Measurements from ENCODE around the gene PRRX2. TPM values are rescaled to one million over a fixed set of nuclear protein-coding genes. Genes with fewer than 3 reads are reported as not detected.

The PRRX2 gene
- total RNA-seq, 1 experiment from 2014 or later = 12.7 TPM

GRCh38 chr9:129667378-129667777 lies 1.9 kb downstream of the PRRX2 start:
- POLR2A ChIA-PET (ENCODE audit: low non-redundant PET) = no interaction called here

GRCh38 chr9:129667850-129668249 lies 2.4 kb downstream of the PRRX2 start:
- Histone ChIP-seq H3K4me1 (ENCODE audit: insufficient read depth, low read length, poor library complexity, severe bottlenecking) (peaks cover 46% of the 10 kb centered on the region), H3K36me3 (ENCODE audit: insufficient read depth, low read length, poor library complexity, severe bottlenecking) (no peaks in the 10 kb centered on the region), H3K27me3 (replicated peaks; ENCODE audit: insufficient read depth, low read depth, low read length, poor library complexity) (no peaks in the 10 kb centered on the region), H3K9me3 (ENCODE audit: low read depth, low read length, poor library complexity, severe bottlenecking) (no peaks in the 10 kb centered on the region), H3K4me3 (ENCODE audit: low read depth, low read length, poor library complexity, severe bottlenecking) (no peak overlapping the region), H3K27ac (ENCODE audit: low read depth, low read length, poor library complexity, severe bottlenecking) (peak overlapping the region; percentile 58)
- no TSS peak for BruUV-seq (replicated peaks)
- POLR2A ChIA-PET (ENCODE audit: low non-redundant PET) = no interaction called here
- intact Hi-C loops (cut with micrococcal nuclease; ENCODE audit: unreplicated experiment) = no loop called here
- CTCF ChIA-PET = no interaction called here
- TF ChIP-seq EZH2 (IDR thresholded peaks at IDR 0.05; ENCODE audit: borderline replicate concordance, low read depth, low read length, poor library complexity, severe bottlenecking) (no peak), CTCF (conservative IDR thresholded peaks at IDR 0.05; ENCODE audit: low read depth, low read length) (no peak)
- no peak for DNase-seq (ENCODE audit: low spot score)

More at GRCh38 chr9:129667378-129667777, 1.9 kb downstream of the PRRX2 start:
- CTCF ChIA-PET = no interaction called here
- Histone ChIP-seq H3K27ac (ENCODE audit: low read depth, low read length, poor library complexity, severe bottlenecking) (peak overlapping the region; percentile 58), H3K36me3 (ENCODE audit: insufficient read depth, low read length, poor library complexity, severe bottlenecking) (no peaks in the 10 kb centered on the region), H3K4me3 (ENCODE audit: low read depth, low read length, poor library complexity, severe bottlenecking) (peak overlapping the region; percentile 54), H3K9me3 (ENCODE audit: low read depth, low read length, poor library complexity, severe bottlenecking) (no peaks in the 10 kb centered on the region), H3K27me3 (replicated peaks; ENCODE audit: insufficient read depth, low read depth, low read length, poor library complexity) (no peaks in the 10 kb centered on the region), H3K4me1 (ENCODE audit: insufficient read depth, low read length, poor library complexity, severe bottlenecking) (peaks cover 46% of the 10 kb centered on the region)
- no TSS peak for BruUV-seq (replicated peaks)
- TF ChIP-seq EZH2 (IDR thresholded peaks at IDR 0.05; ENCODE audit: borderline replicate concordance, low read depth, low read length, poor library complexity, severe bottlenecking) = no peak
- TF ChIP-seq CTCF (conservative IDR thresholded peaks at IDR 0.05; ENCODE audit: low read depth, low read length) = no peak
- no peak for DNase-seq (ENCODE audit: low spot score)
- intact Hi-C loops (cut with micrococcal nuclease; ENCODE audit: unreplicated experiment) = no loop called here

GRCh38 chr9:129669141-129669718 lies 3.8 kb downstream of the PRRX2 start:
- TF ChIP-seq EZH2 (IDR thresholded peaks at IDR 0.05; ENCODE audit: borderline replicate concordance, low read depth, low read length, poor library complexity, severe bottlenecking) (no peak), CTCF (conservative IDR thresholded peaks at IDR 0.05; ENCODE audit: low read depth, low read length) (no peak)
- Histone ChIP-seq H3K36me3 (ENCODE audit: insufficient read depth, low read length, poor library complexity, severe bottlenecking) (no peaks in the 10 kb centered on the region), H3K27me3 (replicated peaks; ENCODE audit: insufficient read depth, low read depth, low read length, poor library complexity) (no peaks in the 10 kb centered on the region), H3K9me3 (ENCODE audit: low read depth, low read length, poor library complexity, severe bottlenecking) (no peaks in the 10 kb centered on the region), H3K27ac (ENCODE audit: low read depth, low read length, poor library complexity, severe bottlenecking) (peak overlapping the region; percentile 85), H3K4me3 (ENCODE audit: low read depth, low read length, poor library complexity, severe bottlenecking) (no peak overlapping the region), H3K4me1 (ENCODE audit: insufficient read depth, low read length, poor library complexity, severe bottlenecking) (peaks cover 46% of the 10 kb centered on the region)
- BruUV-seq (replicated peaks) = no TSS peak
- DNase-seq (ENCODE audit: low spot score) = no peak
- CTCF ChIA-PET = no interaction called here
- POLR2A ChIA-PET (ENCODE audit: low non-redundant PET) = no interaction called here
- intact Hi-C loops (cut with micrococcal nuclease; ENCODE audit: unreplicated experiment) = no loop called here
